Mononuclear cell (primary cell): ENCODE data around the gene HNRNPC. TPM values are rescaled to one million over a fixed set of nuclear protein-coding genes. Genes with fewer than 3 reads are reported as not detected.
"Not testable (repeated sequence)": the region's sequence is repeated elsewhere in the genome, so short reads cannot be mapped to it uniquely, and the experiment has no call there.

Experiments
- H3K27me3 ChIP-seq: 2 replicates; pipeline ENCODE4 v1.6.0; 2011; ENCODE audit warnings: low read length, control low read depth; ENCODE audit not compliant: insufficient read depth
- H3K4me1 ChIP-seq: 2 replicates; pipeline ENCODE4 v1.5.1; 2011; ENCODE audit warnings: mild to moderate bottlenecking, low read length, control low read depth; ENCODE audit not compliant: insufficient read depth
- H3K4me3 ChIP-seq: 2 replicates; pipeline ENCODE4 v1.5.1; 2011; ENCODE audit warnings: mild to moderate bottlenecking, low read length, moderate library complexity
- H3K9me3 ChIP-seq: 2 replicates; pipeline ENCODE4 v1.5.1; 2011; ENCODE audit warnings: low read depth, mild to moderate bottlenecking, control low read depth, low read length
- total RNA-seq: library from RNA; depleted of rRNA; stranded (reverse); fragments of >200 nt; gene quantifications from one replicate; pipeline ENCODE4 v1.2.3, GENCODE V29; 2012

Gene HNRNPC
- total RNA-seq, 1 donor, result 1,082 TPM

DNA sequence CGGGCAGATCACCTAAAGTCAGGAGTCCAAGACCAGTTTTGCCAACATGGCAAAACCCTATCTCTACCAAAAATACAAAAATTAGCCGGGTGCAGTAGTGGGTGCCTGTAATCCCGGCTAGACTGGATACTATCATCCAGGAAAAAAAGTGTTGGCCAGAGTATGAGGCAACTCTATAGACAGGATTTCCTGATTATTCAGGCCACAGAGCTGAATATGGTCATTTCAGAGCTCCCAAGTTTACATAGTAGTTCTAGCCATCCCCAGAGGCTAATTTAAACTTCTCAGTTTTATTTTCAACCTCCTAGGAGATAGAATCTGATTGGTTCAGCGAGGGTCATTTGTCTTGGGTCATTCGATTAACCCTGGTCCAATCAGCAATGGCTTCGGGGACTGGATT, 17.9 kb upstream of the HNRNPC start:
- H3K27me3 ChIP-seq, result no peaks in the 10 kb centered on the region
- H3K4me3 ChIP-seq, result no peak overlapping the region
- H3K9me3 ChIP-seq, result no peaks in the 10 kb centered on the region
- H3K4me1 ChIP-seq, result no peaks in the 10 kb centered on the region

DNA sequence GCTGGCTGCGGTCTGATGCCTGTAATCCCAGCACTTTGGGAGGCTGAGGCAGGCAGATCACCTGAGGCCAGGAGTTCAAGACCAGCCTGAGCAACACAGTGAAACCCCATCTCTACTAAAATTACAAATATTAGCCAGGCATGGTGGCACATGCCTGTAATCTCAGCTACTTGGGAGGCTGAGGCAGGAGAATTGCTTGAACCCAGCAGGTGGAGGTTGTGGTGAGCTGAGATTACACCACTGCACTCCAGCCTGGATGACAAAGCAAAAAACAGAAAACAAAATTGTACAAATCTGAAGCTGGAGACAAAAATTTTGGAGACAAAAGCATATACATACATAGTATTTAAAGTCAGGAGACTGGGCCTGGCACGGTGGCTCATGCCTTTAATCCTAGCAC, 17.3 kb upstream of the HNRNPC start:
- not testable (repeated sequence) for H3K4me1 ChIP-seq, H3K27me3 ChIP-seq, H3K9me3 ChIP-seq, H3K4me3 ChIP-seq

DNA sequence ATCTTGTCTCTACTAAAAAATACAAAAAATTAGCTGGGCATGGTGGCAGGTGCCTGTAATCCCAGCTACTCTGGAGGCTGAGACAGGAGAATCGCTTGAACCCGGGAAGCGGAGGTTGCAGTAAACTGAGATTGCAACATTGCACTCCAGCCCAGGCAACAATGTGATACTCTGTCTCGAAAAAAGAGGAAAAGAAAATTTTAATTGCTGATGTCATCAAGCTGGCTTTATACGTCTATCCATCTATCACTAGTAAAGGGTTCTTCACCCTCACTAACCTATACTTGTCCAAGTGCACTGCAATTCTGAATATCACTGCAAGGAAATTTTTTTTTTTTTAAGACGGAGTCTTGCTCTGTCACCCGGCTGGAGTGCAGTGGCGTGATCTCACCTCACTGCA, 12.7 kb upstream of the HNRNPC start:
- not testable (repeated sequence) for H3K4me3 ChIP-seq, H3K9me3 ChIP-seq, H3K4me1 ChIP-seq, H3K27me3 ChIP-seq

DNA sequence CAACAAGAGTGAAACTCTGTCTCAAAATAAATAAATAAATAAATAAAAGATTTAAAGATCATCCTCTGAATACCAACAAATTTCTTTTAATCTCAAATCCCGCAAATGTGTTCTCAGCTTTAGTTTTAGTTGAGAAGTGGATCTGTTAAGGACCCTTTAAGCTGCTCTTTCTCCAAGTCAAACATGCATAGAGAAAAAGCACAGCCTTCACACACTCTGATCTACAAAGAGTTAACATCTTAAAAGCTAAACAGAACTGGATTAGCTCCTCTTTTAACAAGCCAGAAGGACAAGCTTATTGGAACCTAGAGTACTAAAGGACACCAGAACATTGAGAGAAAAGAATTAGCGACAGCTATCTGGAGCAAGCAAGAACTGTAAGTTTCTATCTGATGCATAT, 10.5 kb upstream of the HNRNPC start, which contains the start of gene RPGRIP1:
Gene RPGRIP1, plus strand, starts transcription at position 301 of the 400 bp plus-strand sequence. CDS start 7,894 bp downstream, outside the sequence.
- Histone ChIP-seq H3K4me3 (no peak within 1 kb of the TSS), H3K9me3 (no peaks in the 10 kb centered on the region), H3K4me1 (no peaks in the 10 kb centered on the region), H3K27me3 (no peaks in the 10 kb centered on the region)

DNA sequence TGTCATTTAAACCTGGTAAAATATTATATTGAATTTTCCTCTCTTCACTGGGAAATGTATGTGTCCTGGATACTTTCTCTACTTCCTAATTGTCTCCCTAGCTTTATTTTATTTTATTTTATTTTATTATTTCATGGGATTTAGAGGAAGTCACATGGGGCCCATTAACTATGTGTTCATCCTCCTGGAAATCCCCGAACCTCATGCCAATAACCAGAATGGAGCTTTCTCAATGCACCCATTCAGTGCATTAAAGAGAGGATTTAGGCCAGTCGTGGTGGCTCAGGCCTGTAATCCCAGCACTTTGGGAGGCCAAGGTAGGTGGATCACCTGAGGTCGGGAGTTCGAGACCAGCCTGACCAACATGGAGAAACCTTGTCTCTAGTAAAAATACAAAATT, 9.4 kb upstream of the HNRNPC start:
- Histone ChIP-seq H3K9me3 (no peaks in the 10 kb centered on the region), H3K4me3 (no peak overlapping the region)

DNA sequence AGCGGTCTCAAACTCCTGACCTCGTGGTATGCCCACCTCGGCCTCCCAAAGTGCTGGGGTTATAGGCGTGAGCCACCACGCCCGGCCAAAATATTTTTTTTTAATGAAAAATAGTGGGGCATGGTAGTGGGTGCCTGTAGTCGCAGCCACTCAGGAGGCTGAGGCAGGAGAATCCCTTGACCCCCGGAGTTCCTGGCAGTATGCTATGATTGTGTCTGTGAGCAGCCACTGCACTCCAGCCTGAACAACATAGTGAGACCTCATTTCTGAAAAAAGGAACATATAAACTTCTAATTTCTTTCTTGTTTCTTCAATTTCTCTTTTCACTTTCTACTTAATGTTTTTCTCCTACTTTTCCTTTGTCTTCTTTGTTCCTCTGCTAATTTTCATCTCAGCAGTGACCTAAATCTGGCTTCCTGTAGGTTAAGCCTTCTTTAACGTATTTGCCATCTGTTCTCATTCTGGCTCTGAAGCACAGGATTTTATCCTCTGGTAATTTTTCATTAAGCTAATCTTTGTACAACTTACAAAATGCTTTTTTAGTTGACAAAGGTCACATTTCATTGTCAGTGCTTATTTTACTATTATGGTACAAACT, 6.1 kb upstream of the HNRNPC start:
- Histone ChIP-seq H3K4me3 (no peak overlapping the region), H3K4me1 (peaks cover 4% of the 10 kb centered on the region), H3K27me3 (no peaks in the 10 kb centered on the region), H3K9me3 (no peaks in the 10 kb centered on the region)

More for the DNA sequence above, 9.4 kb upstream of the HNRNPC start:
- Histone ChIP-seq H3K27me3 (no peaks in the 10 kb centered on the region), H3K4me1 (no peaks in the 10 kb centered on the region)

DNA sequence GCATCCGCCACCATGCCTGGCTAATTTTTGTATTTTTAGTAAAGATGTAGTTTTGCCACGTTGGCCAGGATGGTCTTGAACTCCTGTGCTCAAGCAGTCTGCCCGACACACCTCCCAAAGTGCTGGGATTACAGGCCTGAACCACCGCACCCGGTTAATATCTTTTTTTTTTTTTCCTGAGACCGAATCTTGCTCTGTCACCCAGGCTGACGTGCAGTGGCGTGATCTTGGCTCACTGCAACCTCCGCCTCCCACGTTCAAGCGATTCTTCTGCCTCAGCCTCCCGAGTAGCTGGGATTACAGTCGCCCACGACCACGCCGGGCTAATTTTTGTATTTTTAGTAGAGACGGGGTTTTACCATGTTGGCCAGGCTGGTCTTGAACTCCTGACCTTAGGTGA, 3.4 kb upstream of the HNRNPC start:
- not testable (repeated sequence) for H3K9me3 ChIP-seq, H3K27me3 ChIP-seq, H3K4me3 ChIP-seq
- H3K4me1 ChIP-seq, result peaks cover 14% of the 10 kb centered on the region

DNA sequence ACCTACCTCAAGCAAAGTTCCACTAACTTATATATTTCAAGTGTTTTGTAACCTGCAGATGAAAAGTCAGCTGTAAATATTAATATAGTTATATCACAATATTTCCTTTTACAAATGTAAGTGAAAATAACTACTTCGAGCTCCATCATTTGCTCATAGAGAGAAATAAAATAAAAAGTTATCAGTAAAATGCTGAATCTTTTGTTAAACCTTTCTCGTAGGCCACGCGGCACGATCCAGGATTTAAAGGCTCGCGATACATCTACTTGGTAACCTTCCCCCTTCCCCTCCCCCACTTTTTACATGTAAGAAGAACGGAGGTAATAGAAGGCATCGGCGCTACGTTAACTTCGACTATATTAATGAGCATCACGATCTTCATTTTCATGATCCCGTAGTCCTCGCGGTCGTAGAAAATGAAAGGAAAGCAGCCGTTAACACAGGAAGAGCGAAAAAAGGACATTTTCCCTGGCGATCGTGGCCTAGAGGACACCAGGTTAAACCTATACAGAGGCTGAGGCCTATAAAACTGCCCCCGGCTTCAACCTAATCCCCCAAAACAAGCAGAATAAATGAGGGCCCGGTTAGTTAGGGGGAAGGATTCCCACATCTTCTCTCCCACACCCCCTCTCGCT, 508 bp downstream of the HNRNPC start:
- H3K4me1 ChIP-seq, result peaks cover 52% of the 10 kb centered on the region
- no peaks in the 10 kb centered on the region for H3K27me3 ChIP-seq
- no peaks in the 10 kb centered on the region for H3K9me3 ChIP-seq
- peak overlapping the region; percentile 100 for H3K4me3 ChIP-seq

DNA sequence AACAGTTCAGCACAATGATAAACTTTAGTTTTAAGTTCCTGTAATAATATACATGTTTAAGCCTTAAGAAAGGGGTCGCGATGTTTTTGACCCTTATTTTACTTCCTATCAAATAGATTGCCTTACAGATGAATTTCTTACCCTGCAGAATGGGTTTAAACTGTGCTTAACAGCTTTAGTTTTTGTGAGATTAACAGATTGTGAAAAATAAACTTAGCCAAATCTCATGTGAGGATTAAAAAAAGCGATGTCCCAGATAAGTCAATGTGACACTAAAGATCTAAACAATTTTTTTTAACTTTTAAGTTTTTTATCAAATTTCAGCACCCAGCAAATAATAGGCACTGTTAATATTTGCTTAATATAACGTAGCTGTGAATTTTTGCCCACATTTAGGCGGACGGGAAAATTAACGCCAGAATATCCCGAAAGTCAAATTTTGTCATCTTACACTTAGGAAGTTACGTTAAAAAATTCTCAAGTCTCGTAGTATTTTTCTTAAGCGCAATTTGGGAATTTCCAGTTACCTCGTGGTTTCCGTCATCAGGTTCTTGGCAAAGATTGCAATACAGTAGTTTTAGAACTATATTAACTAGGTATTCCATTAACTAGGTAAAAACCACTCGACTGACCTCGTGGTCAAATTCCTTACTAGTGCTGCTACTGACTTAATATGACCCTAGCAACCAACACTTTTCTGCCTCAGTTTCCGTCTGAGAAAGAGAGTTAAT, 1.2 kb downstream of the HNRNPC start:
- Histone ChIP-seq H3K4me3 (peak overlapping the region; percentile 100), H3K27me3 (no peaks in the 10 kb centered on the region), H3K9me3 (no peaks in the 10 kb centered on the region), H3K4me1 (peaks cover 59% of the 10 kb centered on the region)

DNA sequence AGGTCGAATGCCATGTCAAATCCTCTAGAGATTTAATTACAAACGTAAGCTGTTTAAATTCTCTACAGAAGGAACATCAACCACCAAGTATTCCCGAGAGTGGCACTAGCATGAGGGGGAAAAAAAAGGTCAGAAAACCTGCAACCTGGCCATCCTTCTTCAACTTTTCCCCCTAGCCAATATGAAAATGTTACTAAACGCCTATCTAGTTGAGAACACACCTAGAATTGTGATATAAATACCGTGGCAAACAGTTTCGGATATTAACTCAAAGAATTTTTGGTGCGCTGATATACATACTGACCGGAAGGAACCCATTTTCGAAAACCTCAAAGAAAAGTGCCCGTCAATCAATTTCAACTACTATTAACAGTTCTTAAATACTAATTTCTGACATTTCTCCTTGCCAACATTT, 1.8 kb downstream of the HNRNPC start:
- Histone ChIP-seq H3K9me3 (no peaks in the 10 kb centered on the region), H3K4me3 (peak overlapping the region; percentile 100), H3K27me3 (no peaks in the 10 kb centered on the region), H3K4me1 (peaks cover 65% of the 10 kb centered on the region)

DNA sequence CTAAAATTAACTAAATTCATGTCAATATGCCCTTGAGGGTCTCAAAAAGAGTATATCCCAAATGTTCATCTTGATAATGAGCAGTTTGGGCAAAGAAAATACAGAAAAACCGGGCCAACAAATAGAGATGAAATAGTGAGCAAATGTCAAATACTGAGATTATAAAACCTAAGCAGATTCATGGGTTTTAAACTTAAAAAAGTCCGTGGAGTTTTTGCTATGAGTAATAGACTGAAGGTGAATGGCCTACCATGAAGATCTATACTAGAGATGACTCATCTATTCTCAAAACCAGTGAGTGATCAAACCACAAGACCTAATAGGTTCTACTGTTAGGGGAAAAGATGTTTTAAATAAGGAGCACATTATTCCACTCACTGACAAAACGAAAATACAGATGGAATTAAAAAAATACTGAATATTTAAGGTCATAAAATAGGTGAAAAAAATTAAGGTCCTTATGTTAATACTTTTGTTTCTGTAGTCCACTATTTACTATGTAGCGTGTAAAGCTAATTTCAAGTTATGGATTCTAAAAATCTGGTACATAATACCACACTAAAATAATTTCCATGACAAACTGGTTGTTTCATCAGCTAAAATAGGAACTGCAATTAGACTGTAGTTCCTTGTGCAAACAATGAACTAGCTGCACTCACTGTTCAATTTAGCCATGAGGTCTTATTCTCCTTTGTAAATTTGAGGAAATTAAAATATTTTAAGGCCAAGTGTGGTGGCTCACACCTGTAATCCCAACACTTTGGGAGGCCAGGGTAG, 5.0 kb downstream of the HNRNPC start:
- Histone ChIP-seq H3K4me1 (peaks cover 70% of the 10 kb centered on the region), H3K27me3 (no peaks in the 10 kb centered on the region), H3K9me3 (no peaks in the 10 kb centered on the region), H3K4me3 (no peak overlapping the region)

DNA sequence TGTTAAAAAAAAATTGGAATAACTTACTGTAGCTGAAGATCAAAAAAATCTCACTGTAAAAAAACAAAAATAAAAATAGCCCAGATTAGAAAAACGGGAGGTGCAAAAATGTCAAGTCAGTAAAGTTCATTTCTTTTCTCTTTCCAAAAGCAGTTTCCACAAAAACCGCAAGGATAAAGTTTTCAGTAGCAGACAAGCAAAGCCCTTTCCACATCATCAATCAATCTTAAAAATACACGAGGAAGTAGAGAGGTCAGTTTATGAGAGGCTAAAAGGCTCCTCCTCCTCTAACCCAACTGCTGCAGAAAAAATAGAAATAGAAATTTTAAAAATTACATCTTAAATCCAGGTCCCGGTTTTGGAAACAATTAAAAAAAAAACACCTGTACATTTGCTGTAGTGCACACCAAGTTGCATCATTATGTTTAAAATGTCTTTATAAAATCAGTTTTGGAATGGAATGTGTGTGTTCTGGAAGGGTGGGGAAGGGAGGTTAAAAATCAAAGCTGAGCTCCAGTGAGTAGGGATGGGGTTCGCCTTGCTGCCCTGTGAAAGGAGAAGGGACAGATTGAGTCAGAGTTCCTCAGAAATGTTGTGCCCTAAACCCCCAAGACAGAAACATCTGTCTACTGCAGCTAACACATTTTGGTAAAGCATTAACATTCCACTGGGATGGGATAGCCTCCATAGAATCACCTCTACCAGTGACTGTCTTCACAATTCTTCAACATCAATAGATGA, 5.8 kb downstream of the HNRNPC start:
- no peaks in the 10 kb centered on the region for H3K9me3 ChIP-seq
- no peaks in the 10 kb centered on the region for H3K27me3 ChIP-seq
- no peak overlapping the region for H3K4me3 ChIP-seq
- peaks cover 77% of the 10 kb centered on the region for H3K4me1 ChIP-seq

DNA sequence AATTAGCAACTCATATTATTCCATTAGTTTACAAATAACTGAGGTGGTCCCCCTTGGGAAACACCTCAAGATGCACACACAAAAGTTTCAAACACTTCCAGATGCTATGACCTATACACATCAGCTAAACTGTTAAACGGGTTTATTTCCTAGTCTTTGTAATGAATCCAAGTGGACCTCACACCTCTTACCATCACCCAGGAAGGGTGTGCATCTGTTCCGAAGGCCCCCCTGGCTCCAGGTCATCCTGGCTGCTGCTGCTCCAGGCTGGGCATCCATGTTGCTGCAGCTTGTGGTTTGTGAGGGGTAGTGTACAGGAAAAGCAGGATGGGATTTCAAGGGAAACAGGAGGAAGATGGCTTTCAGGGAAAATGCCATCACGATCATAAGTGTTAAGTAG, 6.8 kb downstream of the HNRNPC start:
- Histone ChIP-seq H3K4me3 (no peak overlapping the region), H3K4me1 (peaks cover 81% of the 10 kb centered on the region), H3K27me3 (no peaks in the 10 kb centered on the region), H3K9me3 (no peaks in the 10 kb centered on the region)

DNA sequence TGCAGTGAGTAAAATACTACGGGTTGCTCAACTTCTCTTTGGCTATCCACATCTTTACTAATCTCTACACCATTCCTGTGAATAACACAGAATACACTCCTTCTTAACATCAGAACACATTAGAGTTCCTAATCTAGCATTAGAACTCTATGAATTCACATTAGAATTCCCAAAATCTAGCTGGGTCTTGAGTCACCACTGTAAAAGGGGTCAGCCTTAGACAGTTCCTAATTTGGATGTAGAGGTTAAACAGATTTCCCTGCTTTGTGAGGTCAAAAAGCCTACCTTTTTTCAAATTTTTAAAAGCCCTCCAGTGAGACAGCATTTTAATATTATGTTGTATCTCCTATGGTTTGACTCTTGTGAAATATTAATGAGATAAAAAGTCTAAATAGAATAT, 7.4 kb downstream of the HNRNPC start:
- Histone ChIP-seq H3K4me1 (peaks cover 81% of the 10 kb centered on the region), H3K27me3 (no peaks in the 10 kb centered on the region), H3K9me3 (no peaks in the 10 kb centered on the region), H3K4me3 (no peak overlapping the region)
